ENCODE data around the gene KAZN.
"Not testable (repeated sequence)": the region's sequence is repeated elsewhere in the genome, so short reads cannot be mapped to it uniquely, and the experiment has no call there.

Gene KAZN

GRCh38 chr1:15132965-15133364 lies 534.5 kb downstream of the KAZN start:
- TF ChIP-seq CTCF (IDR thresholded peaks at IDR 0.05; ENCODE audit: low read length, missing control alignments): no peak
- DNase-seq (ENCODE audit: low read depth): no peak
- H3K4me3 ChIP-seq (replicated peaks; ENCODE audit: low read depth, low read length): no peak overlapping the region

GRCh38 chr1:15134285-15134684 lies 535.8 kb downstream of the KAZN start:
- TF ChIP-seq CTCF (IDR thresholded peaks at IDR 0.05; ENCODE audit: low read length, missing control alignments): no peak
- no peak for DNase-seq (ENCODE audit: low read depth)
- H3K4me3 ChIP-seq (replicated peaks; ENCODE audit: low read depth, low read length): no peak overlapping the region

- DNase-seq (ENCODE audit: low read depth): not testable (repeated sequence)
These were observed 537.1 kb downstream of the KAZN start for GRCh38 chr1:15135604-15136003.

GRCh38 chr1:15137809-15138208 lies 539.3 kb downstream of the KAZN start:
- no peak overlapping the region for H3K4me3 ChIP-seq (replicated peaks; ENCODE audit: low read depth, low read length)
- DNase-seq (ENCODE audit: low read depth): no peak
- TF ChIP-seq CTCF (IDR thresholded peaks at IDR 0.05; ENCODE audit: low read length, missing control alignments): no peak

More at GRCh38 chr1:15135604-15136003, 537.1 kb downstream of the KAZN start:
- not testable (repeated sequence) for H3K4me3 ChIP-seq (replicated peaks; ENCODE audit: low read depth, low read length)

- DNase-seq (ENCODE audit: low read depth): no peak
These were observed 541.3 kb downstream of the KAZN start for GRCh38 chr1:15139654-15140350.

GRCh38 chr1:15141935-15142539 lies 543.6 kb downstream of the KAZN start:
- peak; percentile 13 for TF ChIP-seq CTCF (IDR thresholded peaks at IDR 0.05; ENCODE audit: low read length, missing control alignments)
- peak; percentile 65 for DNase-seq (ENCODE audit: low read depth)
- no peak overlapping the region for H3K4me3 ChIP-seq (replicated peaks; ENCODE audit: low read depth, low read length)

More at GRCh38 chr1:15139654-15140350, 541.3 kb downstream of the KAZN start:
- TF ChIP-seq CTCF (IDR thresholded peaks at IDR 0.05; ENCODE audit: low read length, missing control alignments): no peak
- H3K4me3 ChIP-seq (replicated peaks; ENCODE audit: low read depth, low read length): no peak overlapping the region

GRCh38 chr1:15145327-15145726 lies 546.8 kb downstream of the KAZN start:
- no peak overlapping the region for H3K4me3 ChIP-seq (replicated peaks; ENCODE audit: low read depth, low read length)
- no peak for TF ChIP-seq CTCF (IDR thresholded peaks at IDR 0.05; ENCODE audit: low read length, missing control alignments)
- DNase-seq (ENCODE audit: low read depth): no peak

Data from fibroblast of pulmonary artery (primary cell).